ENCODE data around the gene TSPOAP1.

DNA sequence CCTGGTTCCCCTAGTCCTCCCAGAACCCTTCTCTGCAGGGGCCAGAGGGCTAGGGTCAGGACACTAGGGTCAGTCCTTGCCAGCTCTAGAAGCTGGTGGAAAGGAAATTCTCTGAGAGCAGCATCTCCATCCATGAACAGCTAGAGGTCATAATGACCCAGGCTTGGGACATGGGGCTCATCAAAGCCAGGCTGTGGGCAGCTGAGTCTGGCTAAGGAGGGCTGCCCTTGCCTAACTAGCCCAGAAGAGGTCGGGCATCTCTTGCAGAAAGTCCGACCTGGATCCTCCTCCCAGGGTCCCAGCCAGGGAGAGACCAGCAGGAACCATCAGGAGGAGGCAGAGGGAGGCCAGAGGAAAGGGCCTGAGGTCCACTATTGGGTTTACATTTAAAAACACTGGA lies 52.2 kb downstream of the TSPOAP1 start:
- TF ChIP-seq, protein P1, sequence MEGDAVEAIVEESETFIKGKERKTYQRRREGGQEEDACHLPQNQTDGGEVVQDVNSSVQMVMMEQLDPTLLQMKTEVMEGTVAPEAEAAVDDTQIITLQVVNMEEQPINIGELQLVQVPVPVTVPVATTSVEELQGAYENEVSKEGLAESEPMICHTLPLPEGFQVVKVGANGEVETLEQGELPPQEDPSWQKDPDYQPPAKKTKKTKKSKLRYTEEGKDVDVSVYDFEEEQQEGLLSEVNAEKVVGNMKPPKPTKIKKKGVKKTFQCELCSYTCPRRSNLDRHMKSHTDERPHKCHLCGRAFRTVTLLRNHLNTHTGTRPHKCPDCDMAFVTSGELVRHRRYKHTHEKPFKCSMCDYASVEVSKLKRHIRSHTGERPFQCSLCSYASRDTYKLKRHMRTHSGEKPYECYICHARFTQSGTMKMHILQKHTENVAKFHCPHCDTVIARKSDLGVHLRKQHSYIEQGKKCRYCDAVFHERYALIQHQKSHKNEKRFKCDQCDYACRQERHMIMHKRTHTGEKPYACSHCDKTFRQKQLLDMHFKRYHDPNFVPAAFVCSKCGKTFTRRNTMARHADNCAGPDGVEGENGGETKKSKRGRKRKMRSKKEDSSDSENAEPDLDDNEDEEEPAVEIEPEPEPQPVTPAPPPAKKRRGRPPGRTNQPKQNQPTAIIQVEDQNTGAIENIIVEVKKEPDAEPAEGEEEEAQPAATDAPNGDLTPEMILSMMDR (IDR thresholded peaks at IDR 0.05 in 4 of 5, conservative IDR thresholded peaks at IDR 0.05 in 1 of 5), result no peak
- TF ChIP-seq POLR2A (IDR thresholded peaks at IDR 0.05), result no peak

Measured in gastrocnemius medialis (tissue), 4 donors.